K562 (cell line): ENCODE measurements around the gene KCTD18. TPM values are rescaled to one million over a fixed set of nuclear protein-coding genes. Genes with fewer than 3 reads are reported as not detected.

Experiments
- BCOR ChIP-seq: fragments of 450-650 bp; IDR thresholded peaks from 2 replicates; pipeline ENCODE4 v1.6.1; 2016
- FUS ChIP-seq: fragments of 200-400 bp; formaldehyde crosslinking; optimal IDR thresholded peaks from 2 replicates; pipeline ENCODE3; 2017; ENCODE audit warnings: low read depth, low read length
- HDGF ChIP-seq: fragments of 450-650 bp; IDR thresholded peaks from 2 replicates; pipeline ENCODE4 v1.6.1; 2016
- LARP7 ChIP-seq: fragments of 450-650 bp; IDR thresholded peaks from 2 replicates; pipeline ENCODE4 v1.6.1; 2016
- MXI1 ChIP-seq: IDR thresholded peaks from 2 replicates; pipeline ENCODE4 v1.6.1; 2011; ENCODE audit warnings: low read depth, mild to moderate bottlenecking, improper control_type of control experiment, low read length
- MYNN ChIP-seq, 2 experiments: sonication (generic); formaldehyde crosslinking in 1 of 2; IDR thresholded peaks; 2 replicates each; pipeline versions ENCODE4 v1.5.0 to v1.6.1; 2016 to 2020; ENCODE audit warnings: antibody characterized with exemption in 1 of 2, missing genetic modification reagents in 1 of 2
- NFIC ChIP-seq: fragments of 450-650 bp; IDR thresholded peaks from 2 replicates; pipeline ENCODE4 v1.6.1; 2017; ENCODE audit warnings: mild to moderate bottlenecking, inconsistent platforms
- NONO ChIP-seq, 2 experiments: fragments of 200-400 bp in 1 of 2; fragments of 450-650 bp in 1 of 2; formaldehyde crosslinking in 1 of 2; IDR thresholded peaks; 2 replicates each; pipeline ENCODE4 v1.6.1; 2017; ENCODE audit warnings: low read depth in 2 of 2, mild to moderate bottlenecking in 2 of 2, moderate library complexity in 2 of 2, low read length in 1 of 2
- NUFIP1 ChIP-seq: fragments of 450-650 bp; IDR thresholded peaks from 2 replicates; pipeline ENCODE4 v1.6.1; 2018; ENCODE audit not compliant: partially characterized antibody
- RBM25 ChIP-seq: fragments of 200-400 bp; formaldehyde crosslinking; IDR thresholded peaks from 2 replicates; pipeline ENCODE4 v1.6.1; 2018; ENCODE audit warnings: low read length, low read depth, moderate library complexity; ENCODE audit not compliant: severe bottlenecking
- RFX7 ChIP-seq: fragments of 250-450 bp; sonication (Bioruptor Pico); IDR thresholded peaks from 2 replicates; pipeline ENCODE4 v1.5.1; 2021; ENCODE audit warnings: mild to moderate bottlenecking
- SMAD3 ChIP-seq: fragments of 450-650 bp; formaldehyde crosslinking; conservative IDR thresholded peaks from 2 replicates; pipeline ENCODE4 v1.4.0; 2020; ENCODE audit warnings: mild to moderate bottlenecking
- STAG1 ChIP-seq: sonication (generic); formaldehyde crosslinking; IDR thresholded peaks from 2 replicates; pipeline ENCODE4 v1.5.0; 2020; ENCODE audit warnings: missing genetic modification reagents, borderline replicate concordance
- TCF7L2 ChIP-seq: fragments of 150-350 bp; IDR thresholded peaks from 2 replicates; pipeline ENCODE4 v1.6.1; 2016; ENCODE audit warnings: low read depth, mild to moderate bottlenecking, low read length, moderate library complexity
- TCFL5 ChIP-seq: fragments of 250-450 bp; sonication (Bioruptor Pico); conservative IDR thresholded peaks from 2 replicates; pipeline ENCODE4 v1.6.1; 2021; ENCODE audit warnings: mild to moderate bottlenecking, moderate library complexity, matching md5 sums
- U2AF1 ChIP-seq: fragments of 200-400 bp; formaldehyde crosslinking; optimal IDR thresholded peaks from 2 replicates; pipeline ENCODE3; 2017; ENCODE audit warnings: mild to moderate bottlenecking, low read depth, low read length, moderate library complexity
- polyA plus RNA-seq, 8 experiments: library from polyadenylated mRNA; depleted of rRNA in 4 of 8; stranded (reverse) in 5 of 8; unstranded in 3 of 8; fragments of >200 nt; fragmentation: Nextera tagmentation in 2 of 8; fragmentation: Illumina TruSeq in 1 of 8; extraction: Ambion mirVana in 2 of 8; extraction: Trizol in 1 of 8; gene quantifications; 2 replicates each; pipeline versions ENCODE4 v1.2.1 to v1.2.3, GENCODE V29; 2011 to 2014; ENCODE audit warnings: inconsistent platforms in 1 of 8, missing spikeins in 1 of 8
- total RNA-seq, 7 experiments: library from RNA; depleted of rRNA in 6 of 7; stranded (reverse); fragments of >200 nt in 6 of 7; fragmentation: Illumina TruSeq in 2 of 7; extraction: Trizol in 2 of 7; gene quantifications; 2 replicates each; pipeline versions ENCODE4 v1.2.1 to v1.2.3, GENCODE V29; 2011 to 2021; ENCODE audit warnings: low replicate concordance in 1 of 7
- TF ChIP-seq, protein P1 (sequence below), 2 experiments: IDR thresholded peaks; 2 replicates each; pipeline ENCODE4 v1.6.1; 2012; ENCODE audit warnings: improper control_type of control experiment in 2 of 2, low read depth in 2 of 2, low read length in 2 of 2, borderline replicate concordance in 1 of 2
- TF ChIP-seq, protein P2 (sequence below), 2 experiments: fragments of 450-650 bp in 1 of 2; sonication (generic) in 1 of 2; formaldehyde crosslinking in 1 of 2; IDR thresholded peaks; 2 replicates each; pipeline versions ENCODE4 v1.7.1 to v1.9.0; 2016 to 2022; ENCODE audit warnings: inconsistent platforms in 1 of 2, mild to moderate bottlenecking in 1 of 2, missing genetic modification reagents in 1 of 2

KCTD18 gene
- total and polyA plus RNA-seq, 9 of the 15 experiments (the other 6 are each of a cell fraction or from before 2014, with no cell fraction given) = 0.39 to 5.4 (median 3.8) TPM

DNA sequence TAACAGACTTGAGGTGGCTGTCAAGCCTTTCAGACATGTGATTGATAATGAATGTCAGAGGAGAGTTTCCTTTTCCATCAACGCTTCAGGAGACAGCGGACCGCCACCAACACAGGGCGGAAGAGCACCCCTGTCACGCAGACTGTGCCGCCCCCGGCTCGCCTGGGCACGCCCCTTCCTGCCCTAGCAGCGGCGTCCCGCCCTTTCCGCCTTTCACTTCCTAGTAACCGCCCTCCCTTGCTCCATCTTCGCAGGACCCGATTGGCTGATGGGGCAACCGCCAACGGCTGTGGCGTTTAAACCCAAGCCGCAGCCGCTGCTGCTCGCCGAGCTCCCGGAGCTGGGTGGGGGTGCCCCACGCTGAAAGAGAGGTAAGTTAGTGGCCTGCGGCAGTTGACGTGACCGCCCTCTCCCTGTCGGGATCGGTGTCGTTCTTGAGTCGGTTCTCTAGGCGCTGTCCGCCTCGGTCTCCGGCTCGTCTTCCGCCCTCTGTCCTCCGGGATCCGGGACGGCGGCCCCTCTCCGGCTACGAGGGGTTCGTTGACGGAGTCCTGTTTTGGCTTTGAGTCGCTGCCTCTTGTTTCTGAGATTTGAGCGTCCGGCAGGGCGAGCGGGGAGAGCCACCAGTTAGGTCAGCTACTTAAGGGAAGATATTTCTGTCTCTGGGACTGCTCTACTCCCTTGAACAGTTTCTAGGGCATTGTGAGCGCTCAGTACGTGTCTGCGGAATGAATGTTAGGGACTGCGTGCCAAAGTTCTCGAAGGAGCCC, 16.2 kb upstream of the KCTD18 start, which contains the start of gene SGO2 (continued):
- TF ChIP-seq, protein P1, sequence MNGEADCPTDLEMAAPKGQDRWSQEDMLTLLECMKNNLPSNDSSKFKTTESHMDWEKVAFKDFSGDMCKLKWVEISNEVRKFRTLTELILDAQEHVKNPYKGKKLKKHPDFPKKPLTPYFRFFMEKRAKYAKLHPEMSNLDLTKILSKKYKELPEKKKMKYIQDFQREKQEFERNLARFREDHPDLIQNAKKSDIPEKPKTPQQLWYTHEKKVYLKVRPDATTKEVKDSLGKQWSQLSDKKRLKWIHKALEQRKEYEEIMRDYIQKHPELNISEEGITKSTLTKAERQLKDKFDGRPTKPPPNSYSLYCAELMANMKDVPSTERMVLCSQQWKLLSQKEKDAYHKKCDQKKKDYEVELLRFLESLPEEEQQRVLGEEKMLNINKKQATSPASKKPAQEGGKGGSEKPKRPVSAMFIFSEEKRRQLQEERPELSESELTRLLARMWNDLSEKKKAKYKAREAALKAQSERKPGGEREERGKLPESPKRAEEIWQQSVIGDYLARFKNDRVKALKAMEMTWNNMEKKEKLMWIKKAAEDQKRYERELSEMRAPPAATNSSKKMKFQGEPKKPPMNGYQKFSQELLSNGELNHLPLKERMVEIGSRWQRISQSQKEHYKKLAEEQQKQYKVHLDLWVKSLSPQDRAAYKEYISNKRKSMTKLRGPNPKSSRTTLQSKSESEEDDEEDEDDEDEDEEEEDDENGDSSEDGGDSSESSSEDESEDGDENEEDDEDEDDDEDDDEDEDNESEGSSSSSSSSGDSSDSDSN (IDR thresholded peaks at IDR 0.05; ENCODE audit: borderline replicate concordance in 1 of 2, low read depth in 2 of 2, low read length in 2 of 2) = no peak
- no peak for TF ChIP-seq FUS
- no peak for TF ChIP-seq BCOR
- no peak for TF ChIP-seq STAG1 (CRISPR knock-in tag)
- no peak for TF ChIP-seq HDGF
- no peak for TF ChIP-seq MYNN (IDR thresholded peaks at IDR 0.05)
- TF ChIP-seq MYNN (CRISPR knock-in tag; IDR thresholded peaks at IDR 0.05) = no peak
- no peak for TF ChIP-seq LARP7
- TF ChIP-seq TCFL5 = no peak
- 0 out of 4 replicates have a peak, but pooled peaks of 1 of the 2 experiments have one; percentile 5 for TF ChIP-seq NONO (IDR thresholded peaks at IDR 0.05; ENCODE audit: low read depth in 2 of 2, low read length in 1 of 2)
- no peak for TF ChIP-seq NFIC
- no peak for TF ChIP-seq NUFIP1
- TF ChIP-seq, protein P2, sequence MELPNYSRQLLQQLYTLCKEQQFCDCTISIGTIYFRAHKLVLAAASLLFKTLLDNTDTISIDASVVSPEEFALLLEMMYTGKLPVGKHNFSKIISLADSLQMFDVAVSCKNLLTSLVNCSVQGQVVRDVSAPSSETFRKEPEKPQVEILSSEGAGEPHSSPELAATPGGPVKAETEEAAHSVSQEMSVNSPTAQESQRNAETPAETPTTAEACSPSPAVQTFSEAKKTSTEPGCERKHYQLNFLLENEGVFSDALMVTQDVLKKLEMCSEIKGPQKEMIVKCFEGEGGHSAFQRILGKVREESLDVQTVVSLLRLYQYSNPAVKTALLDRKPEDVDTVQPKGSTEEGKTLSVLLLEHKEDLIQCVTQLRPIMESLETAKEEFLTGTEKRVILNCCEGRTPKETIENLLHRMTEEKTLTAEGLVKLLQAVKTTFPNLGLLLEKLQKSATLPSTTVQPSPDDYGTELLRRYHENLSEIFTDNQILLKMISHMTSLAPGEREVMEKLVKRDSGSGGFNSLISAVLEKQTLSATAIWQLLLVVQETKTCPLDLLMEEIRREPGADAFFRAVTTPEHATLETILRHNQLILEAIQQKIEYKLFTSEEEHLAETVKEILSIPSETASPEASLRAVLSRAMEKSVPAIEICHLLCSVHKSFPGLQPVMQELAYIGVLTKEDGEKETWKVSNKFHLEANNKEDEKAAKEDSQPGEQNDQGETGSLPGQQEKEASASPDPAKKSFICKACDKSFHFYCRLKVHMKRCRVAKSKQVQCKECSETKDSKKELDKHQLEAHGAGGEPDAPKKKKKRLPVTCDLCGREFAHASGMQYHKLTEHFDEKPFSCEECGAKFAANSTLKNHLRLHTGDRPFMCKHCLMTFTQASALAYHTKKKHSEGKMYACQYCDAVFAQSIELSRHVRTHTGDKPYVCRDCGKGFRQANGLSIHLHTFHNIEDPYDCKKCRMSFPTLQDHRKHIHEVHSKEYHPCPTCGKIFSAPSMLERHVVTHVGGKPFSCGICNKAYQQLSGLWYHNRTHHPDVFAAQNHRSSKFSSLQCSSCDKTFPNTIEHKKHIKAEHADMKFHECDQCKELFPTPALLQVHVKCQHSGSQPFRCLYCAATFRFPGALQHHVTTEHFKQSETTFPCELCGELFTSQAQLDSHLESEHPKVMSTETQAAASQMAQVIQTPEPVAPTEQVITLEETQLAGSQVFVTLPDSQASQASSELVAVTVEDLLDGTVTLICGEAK (IDR thresholded peaks at IDR 0.05) = peak; percentile 90
- TF ChIP-seq, protein P2 (CRISPR knock-in tag; IDR thresholded peaks at IDR 0.05) = no peak
- no peak for TF ChIP-seq MXI1
- no peak for TF ChIP-seq U2AF1
- no peak for TF ChIP-seq RBM25
- TF ChIP-seq TCF7L2 = no peak
- TF ChIP-seq RFX7 (CRISPR knock-in tag) = no peak
- no peak for TF ChIP-seq SMAD3 (CRISPR knock-in tag)
